Measurements from ENCODE around the gene KLRC3.

GRCh38 chr12:10454531-10454930, 34.1 kb upstream of the KLRC3 start:
- no peak for TF ChIP-seq CTCF (IDR thresholded peaks at IDR 0.05 in 2 of 3, conservative IDR thresholded peaks at IDR 0.05 in 1 of 3; ENCODE audit: control insufficient read depth in 2 of 3, extremely low read depth in 1 of 3, insufficient read depth in 1 of 3, low read depth in 3 of 3, low read length in 3 of 3)
- no peak for TF ChIP-seq SIX5 (IDR thresholded peaks at IDR 0.05; ENCODE audit: low read depth, low read length, severe bottlenecking)
- no peak for TF ChIP-seq HDAC6 (IDR thresholded peaks at IDR 0.05; ENCODE audit: unreplicated experiment)
- TF ChIP-seq KAT2A (conservative IDR thresholded peaks at IDR 0.05; ENCODE audit: control insufficient read depth, low read depth, low read length) = no peak
- no peak for TF ChIP-seq MAX (IDR thresholded peaks at IDR 0.05; ENCODE audit: low read depth, low read length)
- TF ChIP-seq SUPT20H (IDR thresholded peaks at IDR 0.05; ENCODE audit: borderline replicate concordance, control insufficient read depth, low read depth, low read length) = no peak
- no peak for TF ChIP-seq RAD21 (IDR thresholded peaks at IDR 0.05; ENCODE audit: insufficient read depth, low read depth, low read length)
- no peak for TF ChIP-seq EZH2 (IDR thresholded peaks at IDR 0.05; ENCODE audit: borderline replicate concordance, control insufficient read depth, low read depth, low read length)
- no peak for TF ChIP-seq POLR2A (IDR thresholded peaks at IDR 0.05; ENCODE audit: low read depth, low read length)
- TF ChIP-seq USF2 (IDR thresholded peaks at IDR 0.05; ENCODE audit: borderline replicate concordance, low read depth, low read length) = no peak
- TF ChIP-seq NFYB (IDR thresholded peaks at IDR 0.05; ENCODE audit: insufficient read depth, low read depth, low read length) = no peak
- TF ChIP-seq EP300 (IDR thresholded peaks at IDR 0.05; ENCODE audit: borderline replicate concordance in 1 of 2, control insufficient read depth in 1 of 2, low read depth in 2 of 2, low read length in 2 of 2) = no peak
- TF ChIP-seq, protein P1, sequence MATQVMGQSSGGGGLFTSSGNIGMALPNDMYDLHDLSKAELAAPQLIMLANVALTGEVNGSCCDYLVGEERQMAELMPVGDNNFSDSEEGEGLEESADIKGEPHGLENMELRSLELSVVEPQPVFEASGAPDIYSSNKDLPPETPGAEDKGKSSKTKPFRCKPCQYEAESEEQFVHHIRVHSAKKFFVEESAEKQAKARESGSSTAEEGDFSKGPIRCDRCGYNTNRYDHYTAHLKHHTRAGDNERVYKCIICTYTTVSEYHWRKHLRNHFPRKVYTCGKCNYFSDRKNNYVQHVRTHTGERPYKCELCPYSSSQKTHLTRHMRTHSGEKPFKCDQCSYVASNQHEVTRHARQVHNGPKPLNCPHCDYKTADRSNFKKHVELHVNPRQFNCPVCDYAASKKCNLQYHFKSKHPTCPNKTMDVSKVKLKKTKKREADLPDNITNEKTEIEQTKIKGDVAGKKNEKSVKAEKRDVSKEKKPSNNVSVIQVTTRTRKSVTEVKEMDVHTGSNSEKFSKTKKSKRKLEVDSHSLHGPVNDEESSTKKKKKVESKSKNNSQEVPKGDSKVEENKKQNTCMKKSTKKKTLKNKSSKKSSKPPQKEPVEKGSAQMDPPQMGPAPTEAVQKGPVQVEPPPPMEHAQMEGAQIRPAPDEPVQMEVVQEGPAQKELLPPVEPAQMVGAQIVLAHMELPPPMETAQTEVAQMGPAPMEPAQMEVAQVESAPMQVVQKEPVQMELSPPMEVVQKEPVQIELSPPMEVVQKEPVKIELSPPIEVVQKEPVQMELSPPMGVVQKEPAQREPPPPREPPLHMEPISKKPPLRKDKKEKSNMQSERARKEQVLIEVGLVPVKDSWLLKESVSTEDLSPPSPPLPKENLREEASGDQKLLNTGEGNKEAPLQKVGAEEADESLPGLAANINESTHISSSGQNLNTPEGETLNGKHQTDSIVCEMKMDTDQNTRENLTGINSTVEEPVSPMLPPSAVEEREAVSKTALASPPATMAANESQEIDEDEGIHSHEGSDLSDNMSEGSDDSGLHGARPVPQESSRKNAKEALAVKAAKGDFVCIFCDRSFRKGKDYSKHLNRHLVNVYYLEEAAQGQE (IDR thresholded peaks at IDR 0.05; ENCODE audit: low read depth, low read length) = no peak
- TF ChIP-seq NR2C2 (IDR thresholded peaks at IDR 0.05; ENCODE audit: borderline replicate concordance, control insufficient read depth, insufficient read length, low read depth) = no peak
